ENCODE results near the gene MATN3. TPM values are rescaled to one million over a fixed set of nuclear protein-coding genes. Genes with fewer than 3 reads are reported as not detected.

Gene MATN3
- total and polyA plus RNA-seq, 2 of the 13 experiments (the other 11 are each of a cell fraction or from before 2014, with no cell fraction given): 36.1 to 208 TPM

DNA sequence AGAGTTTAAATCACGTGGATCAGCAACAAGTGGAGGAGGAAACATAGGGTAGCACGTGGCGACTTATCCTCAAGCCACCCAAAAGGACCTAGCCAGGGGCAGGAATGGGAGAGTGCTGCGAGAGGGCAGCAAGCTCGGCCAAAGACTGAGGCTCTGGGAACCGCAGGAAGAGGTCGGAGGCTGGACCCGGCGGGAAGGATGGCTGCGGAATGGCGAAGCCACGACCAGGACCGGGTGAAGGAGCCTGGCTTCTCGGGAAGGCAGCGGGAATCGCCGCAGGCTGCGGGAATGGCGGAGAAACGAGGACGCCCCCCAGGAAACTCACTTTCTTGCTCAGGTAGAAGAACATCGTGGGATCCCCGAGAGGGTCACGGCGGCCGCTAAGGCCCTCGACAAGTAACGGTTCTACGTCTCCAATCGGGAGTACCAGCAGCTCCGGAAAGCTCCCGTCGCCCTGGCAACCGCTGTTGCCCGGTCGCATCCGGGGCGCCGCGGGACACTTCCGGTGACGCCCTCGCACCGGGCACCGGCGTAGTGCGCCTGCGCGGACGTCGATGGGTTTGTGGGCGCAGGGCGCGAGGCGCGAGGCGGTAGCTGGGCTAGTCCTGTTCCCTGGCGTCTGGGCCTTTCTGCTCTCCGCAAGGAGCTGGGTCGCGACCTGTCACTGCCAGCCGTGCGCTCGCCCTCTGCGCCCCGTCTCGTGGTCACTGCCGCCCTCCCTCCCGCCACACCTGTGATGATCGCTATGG, 22.6 kb downstream of the MATN3 start, which contains the start of gene WDR35 (continued):
- TF ChIP-seq, protein P1, sequence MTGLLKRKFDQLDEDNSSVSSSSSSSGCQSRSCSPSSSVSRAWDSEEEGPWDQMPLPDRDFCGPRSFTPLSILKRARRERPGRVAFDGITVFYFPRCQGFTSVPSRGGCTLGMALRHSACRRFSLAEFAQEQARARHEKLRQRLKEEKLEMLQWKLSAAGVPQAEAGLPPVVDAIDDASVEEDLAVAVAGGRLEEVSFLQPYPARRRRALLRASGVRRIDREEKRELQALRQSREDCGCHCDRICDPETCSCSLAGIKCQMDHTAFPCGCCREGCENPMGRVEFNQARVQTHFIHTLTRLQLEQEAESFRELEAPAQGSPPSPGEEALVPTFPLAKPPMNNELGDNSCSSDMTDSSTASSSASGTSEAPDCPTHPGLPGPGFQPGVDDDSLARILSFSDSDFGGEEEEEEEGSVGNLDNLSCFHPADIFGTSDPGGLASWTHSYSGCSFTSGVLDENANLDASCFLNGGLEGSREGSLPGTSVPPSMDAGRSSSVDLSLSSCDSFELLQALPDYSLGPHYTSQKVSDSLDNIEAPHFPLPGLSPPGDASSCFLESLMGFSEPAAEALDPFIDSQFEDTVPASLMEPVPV (CRISPR knock-in tag; IDR thresholded peaks at IDR 0.05): peak; percentile 88
- TF ChIP-seq SATB2 (CRISPR knock-in tag; IDR thresholded peaks at IDR 0.05) (peak; percentile 45), SALL2 (CRISPR knock-in tag; IDR thresholded peaks at IDR 0.05) (peak; percentile 72), ZNF260 (CRISPR knock-in tag; IDR thresholded peaks at IDR 0.05; ENCODE audit: borderline replicate concordance, low read depth) (no peak), ZSCAN20 (CRISPR knock-in tag; IDR thresholded peaks at IDR 0.05; ENCODE audit: borderline replicate concordance) (peak; percentile 30; the same call in 1 of the 2 replicates), ZNF317 (CRISPR knock-in tag; IDR thresholded peaks at IDR 0.05) (peak; percentile 86), ARID5B (CRISPR knock-in tag; IDR thresholded peaks at IDR 0.05) (peak; percentile 71), ZNF460 (CRISPR knock-in tag; IDR thresholded peaks at IDR 0.05; ENCODE audit: borderline replicate concordance) (no peak), ZNF44 (CRISPR knock-in tag; IDR thresholded peaks at IDR 0.05) (peak; percentile 94), POLR2G (IDR thresholded peaks at IDR 0.05; ENCODE audit: low read depth, low read length) (peak; percentile 94), TBX2 (CRISPR knock-in tag; IDR thresholded peaks at IDR 0.05; ENCODE audit: borderline replicate concordance) (peak; percentile 95), RXRB (CRISPR knock-in tag; IDR thresholded peaks at IDR 0.05; ENCODE audit: borderline replicate concordance) (peak; percentile 81), PCBP1 (IDR thresholded peaks at IDR 0.05; ENCODE audit: borderline replicate concordance, low read depth, low read length) (no peak), ZXDC (CRISPR knock-in tag; IDR thresholded peaks at IDR 0.05) (peak; percentile 76; the same call in 1 of the 2 replicates), HMGA1 (CRISPR knock-in tag; conservative IDR thresholded peaks at IDR 0.05) (no peak)
- TF ChIP-seq, protein P2, sequence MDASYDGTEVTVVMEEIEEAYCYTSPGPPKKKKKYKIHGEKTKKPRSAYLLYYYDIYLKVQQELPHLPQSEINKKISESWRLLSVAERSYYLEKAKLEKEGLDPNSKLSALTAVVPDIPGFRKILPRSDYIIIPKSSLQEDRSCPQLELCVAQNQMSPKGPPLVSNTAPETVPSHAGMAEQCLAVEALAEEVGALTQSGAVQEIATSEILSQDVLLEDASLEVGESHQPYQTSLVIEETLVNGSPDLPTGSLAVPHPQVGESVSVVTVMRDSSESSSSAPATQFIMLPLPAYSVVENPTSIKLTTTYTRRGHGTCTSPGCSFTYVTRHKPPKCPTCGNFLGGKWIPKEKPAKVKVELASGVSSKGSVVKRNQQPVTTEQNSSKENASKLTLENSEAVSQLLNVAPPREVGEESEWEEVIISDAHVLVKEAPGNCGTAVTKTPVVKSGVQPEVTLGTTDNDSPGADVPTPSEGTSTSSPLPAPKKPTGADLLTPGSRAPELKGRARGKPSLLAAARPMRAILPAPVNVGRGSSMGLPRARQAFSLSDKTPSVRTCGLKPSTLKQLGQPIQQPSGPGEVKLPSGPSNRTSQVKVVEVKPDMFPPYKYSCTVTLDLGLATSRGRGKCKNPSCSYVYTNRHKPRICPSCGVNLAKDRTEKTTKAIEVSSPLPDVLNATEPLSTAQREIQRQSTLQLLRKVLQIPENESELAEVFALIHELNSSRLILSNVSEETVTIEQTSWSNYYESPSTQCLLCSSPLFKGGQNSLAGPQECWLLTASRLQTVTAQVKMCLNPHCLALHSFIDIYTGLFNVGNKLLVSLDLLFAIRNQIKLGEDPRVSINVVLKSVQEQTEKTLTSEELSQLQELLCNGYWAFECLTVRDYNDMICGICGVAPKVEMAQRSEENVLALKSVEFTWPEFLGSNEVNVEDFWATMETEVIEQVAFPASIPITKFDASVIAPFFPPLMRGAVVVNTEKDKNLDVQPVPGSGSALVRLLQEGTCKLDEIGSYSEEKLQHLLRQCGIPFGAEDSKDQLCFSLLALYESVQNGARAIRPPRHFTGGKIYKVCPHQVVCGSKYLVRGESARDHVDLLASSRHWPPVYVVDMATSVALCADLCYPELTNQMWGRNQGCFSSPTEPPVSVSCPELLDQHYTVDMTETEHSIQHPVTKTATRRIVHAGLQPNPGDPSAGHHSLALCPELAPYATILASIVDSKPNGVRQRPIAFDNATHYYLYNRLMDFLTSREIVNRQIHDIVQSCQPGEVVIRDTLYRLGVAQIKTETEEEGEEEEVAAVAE (CRISPR knock-in tag; IDR thresholded peaks at IDR 0.05; ENCODE audit: borderline replicate concordance): peak; percentile 75; the same call in 1 of the 2 replicates

Data from HepG2 (cell line).